G401.6 (cell line): Measurements from ENCODE around the gene ZCRB1.

Experiments used
- FAIRE-seq: peaks from 2 replicates; lab custom pipeline; 2012; peaks lifted over from hg19 to GRCh38; lab: Jason Lieb, UNC

Gene ZCRB1

GRCh38 chr12:42327227-42327590 lies 1.3 kb upstream of the ZCRB1 start:
- FAIRE-seq, result no peak

DNA sequence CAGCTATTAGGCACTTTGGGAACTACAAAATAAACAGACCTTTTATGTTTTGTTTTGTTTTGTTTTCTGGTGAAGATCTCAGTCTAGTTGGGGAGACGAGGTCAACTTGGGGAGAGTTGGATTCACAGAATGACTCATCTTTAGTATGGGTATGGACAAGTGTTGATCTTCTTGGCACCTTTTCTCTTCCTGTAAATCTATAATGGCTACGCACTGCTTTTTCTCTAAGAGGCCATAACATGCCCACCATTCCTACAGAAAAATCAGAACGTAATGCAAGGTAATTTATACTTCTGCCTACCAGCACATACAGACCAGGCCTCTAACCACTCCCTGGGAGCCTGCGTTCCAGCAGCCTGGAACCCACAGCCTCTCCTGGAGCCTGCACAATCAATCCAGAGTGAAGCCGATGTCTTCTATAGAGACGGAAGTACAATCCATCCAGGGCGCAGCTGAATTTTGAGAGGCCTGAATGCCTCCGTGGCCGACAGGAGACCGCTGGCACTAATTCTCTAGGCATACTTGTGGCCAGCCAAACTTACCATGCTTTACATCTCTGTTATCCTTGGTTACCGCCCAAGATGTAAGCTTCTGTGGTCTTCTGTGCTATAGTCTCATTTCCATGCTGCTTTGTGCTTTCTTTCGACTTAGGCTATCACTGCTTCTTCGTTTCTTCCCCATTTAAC lies 790 bp upstream of the ZCRB1 start:
- no peak for FAIRE-seq

GRCh38 chr12:42325326-42325652 lies 605 bp downstream of the ZCRB1 start:
- FAIRE-seq, result peak; percentile 21

- FAIRE-seq, result no peak
These were observed 2.0 kb downstream of the ZCRB1 start for GRCh38 chr12:42323856-42324255.

DNA sequence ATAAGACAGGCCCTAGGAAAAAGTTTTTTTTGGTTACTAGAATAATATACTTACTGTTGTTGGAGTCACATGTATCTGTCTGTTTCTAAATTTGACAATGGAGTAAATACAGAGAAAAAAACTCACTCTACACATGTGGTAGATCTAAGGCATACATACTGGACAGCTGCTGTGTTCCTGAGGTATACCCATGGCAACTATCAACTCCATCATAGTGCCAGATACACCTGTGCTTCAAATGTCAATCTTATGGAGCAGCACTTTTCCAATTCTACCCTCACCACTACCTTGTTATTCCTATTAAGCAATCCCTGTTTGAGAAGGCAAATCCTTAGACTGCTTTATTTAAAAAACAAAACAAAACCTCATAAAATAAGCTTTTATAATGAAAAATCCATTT lies 3.3 kb downstream of the ZCRB1 start:
- FAIRE-seq, result no peak

DNA sequence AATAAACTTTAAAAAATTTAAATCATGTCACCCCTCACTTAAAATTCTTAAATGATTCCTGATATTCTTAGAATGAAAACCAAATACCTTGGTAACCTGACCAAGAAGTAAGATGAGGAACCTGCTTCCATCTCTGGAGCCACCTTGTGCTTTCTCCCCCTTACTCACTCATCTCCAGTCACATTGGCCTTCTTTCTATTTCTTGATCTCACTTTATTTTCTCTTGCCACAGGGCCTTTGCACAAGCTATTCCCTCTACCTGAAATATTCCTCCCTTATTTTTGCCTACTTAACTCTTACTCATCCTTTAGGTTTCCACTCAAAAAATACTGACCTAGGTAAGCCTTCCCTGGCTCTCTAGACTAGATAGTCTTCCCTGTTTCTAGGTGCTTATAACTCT lies 5.1 kb downstream of the ZCRB1 start:
- no peak for FAIRE-seq

DNA sequence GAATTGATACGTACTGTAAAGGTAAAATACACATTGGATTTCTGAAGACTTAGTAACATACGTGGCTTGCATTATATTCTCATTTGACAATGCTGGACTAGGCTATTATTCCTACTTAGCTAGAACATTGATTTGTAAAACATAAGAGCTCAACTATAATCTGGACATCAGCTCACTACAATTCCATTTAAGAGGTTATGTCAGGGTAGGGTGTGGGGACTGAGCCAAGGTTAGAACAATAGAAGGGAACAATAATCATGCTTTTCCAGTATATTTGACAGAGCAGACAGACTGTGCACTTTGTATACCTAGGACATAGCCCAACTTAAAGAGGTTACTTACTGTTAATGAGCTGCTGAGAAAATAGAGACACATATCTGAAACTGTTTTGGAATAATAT lies 10.8 kb downstream of the ZCRB1 start:
- FAIRE-seq, result no peak

DNA sequence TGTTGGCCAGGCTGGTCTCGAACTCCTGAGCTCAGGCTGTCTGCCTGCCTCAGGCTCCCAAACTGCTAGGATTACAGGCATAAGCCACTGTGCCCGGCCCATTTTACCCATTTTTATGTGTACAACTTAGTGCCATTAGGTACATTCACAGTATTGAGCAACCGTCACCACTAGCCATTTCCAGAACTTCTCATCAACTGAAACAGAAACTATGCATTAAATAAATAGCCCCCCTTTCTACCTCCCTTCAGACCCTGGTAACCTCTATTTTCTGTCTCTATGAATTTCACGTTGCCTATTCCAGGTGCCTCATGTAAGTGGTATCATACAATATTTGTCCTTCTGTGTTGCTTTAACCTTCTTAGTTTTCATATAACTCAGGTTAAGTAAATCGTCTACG lies 15.9 kb downstream of the ZCRB1 start:
- no peak for FAIRE-seq

DNA sequence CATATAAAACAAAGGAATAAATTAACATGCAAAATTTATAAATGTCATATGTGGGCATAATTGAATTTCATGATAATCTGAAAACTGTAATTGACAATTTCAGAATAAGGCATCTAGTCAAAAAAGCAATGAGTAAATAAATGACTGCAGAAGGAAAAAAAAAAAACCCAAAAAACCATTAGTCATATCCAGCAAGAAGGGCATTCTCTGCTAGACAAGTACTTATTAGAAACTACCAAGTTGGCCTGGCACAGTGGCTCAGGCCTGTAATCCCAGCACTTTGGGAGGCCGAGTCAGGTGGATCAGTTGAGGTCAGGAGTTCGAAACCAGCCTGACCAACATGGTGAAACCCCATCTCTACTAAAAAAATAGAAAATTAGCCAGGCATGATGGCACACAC lies 17.5 kb downstream of the ZCRB1 start:
- no peak for FAIRE-seq

GRCh38 chr12:42306297-42306696 lies 19.6 kb downstream of the ZCRB1 start:
- FAIRE-seq, result no peak

DNA sequence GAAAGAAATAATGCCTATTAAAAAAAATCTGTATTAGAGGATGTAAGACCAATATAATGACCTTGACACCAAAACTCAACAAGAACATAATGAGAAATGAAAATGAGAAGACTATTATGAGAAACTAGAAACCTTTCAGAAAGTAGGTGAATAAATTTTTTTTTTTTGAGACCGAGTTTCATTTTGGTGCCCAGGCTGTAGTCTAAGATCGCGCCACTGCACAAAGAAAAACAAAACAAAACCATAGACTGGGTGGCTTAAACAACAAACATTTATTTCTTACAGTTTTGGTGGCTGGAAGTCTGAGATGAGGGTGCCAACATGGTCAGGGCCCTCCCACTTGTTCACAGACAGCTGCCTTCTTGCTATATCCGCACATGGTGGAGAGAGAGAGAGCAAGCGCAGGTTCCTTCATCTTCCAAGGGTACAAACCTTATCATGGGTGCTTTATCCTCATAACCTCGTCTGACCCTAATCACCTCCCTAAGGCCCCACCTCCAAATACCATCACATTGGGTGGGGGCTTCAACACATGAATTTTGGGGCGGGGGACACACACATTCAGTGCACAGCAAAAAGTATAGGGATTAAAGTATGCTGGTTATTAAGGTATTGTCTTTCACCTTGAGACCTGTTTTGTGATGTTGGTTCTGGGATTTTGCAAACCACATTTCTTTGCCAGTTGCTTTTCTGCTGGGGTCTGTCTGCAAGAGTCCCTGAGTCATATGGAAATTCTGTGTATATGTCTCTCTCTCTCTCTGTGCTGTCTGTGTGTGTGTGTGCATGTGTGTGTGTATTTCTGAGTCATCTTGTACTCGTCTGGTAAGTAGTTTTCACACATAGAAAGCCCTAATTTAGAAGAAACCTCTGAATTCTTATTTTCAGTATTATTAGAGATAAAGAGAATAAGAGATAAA lies 26.2 kb downstream of the ZCRB1 start:
- no peak for FAIRE-seq

DNA sequence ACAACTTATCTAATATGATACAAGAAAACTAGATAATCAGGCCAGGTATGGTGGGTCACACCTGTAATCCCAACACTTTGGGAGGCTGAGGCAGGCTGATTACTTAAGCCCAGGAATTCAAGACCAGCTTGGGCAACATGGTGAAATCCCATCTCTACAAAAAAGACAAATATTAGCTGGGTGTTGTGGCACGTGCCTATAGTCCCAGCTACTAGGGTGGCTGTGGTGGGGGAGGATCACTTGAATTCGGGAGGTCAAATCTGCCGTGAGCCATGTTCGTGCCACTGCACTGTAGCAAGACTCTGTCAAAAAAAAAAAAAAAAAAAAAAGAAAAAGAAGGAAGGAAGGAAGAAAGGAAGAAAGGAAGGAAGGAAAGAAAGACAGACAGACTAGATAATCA lies 27.0 kb downstream of the ZCRB1 start:
- FAIRE-seq, result no peak

DNA sequence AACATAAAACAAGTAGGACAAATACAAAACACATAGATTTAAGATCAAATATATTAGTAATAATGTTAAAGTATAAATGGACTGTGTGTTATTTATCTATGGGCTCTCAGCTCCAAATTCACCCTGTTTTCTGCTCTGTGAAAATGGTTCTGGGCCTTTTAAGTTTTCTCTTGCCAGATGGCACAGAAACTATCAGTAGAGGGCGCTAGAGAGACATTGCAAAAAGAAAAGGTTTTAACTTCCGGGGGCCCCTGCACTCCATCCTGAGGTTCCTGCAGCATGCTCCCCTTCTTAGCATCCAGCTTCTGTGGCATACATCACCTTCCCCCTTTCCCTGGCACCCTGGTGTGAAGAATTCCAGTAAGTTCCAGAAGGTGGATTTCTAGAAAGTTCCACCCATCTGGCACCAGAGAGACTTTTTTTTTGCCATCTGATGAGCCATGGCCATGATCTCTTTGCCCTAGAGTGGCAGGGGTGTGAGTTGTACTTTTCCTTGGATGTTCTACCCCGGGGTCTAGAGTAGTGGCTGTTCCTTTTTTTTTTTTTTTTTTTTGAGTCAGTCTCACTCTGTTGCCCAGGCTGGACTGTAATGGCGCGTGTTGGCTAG lies 29.3 kb downstream of the ZCRB1 start:
- no peak for FAIRE-seq

DNA sequence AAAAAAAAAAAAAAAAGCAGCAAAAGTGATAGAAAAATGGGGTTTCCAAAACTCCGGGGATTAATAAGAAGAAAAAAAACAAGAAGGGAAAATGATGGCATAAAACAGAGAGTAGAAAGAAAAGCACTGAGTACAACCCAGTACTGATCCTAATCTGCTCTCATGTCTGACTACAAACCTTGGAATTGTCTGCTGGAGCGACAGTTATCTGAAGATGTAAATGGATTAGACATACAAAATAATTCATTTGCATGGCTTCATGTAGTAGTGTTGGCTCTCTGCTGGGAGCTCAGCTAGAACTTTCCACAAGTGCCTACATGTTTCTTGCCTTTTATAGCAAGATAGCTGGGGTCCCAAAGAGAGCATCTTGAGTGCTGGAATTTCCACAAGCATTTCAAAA lies 34.2 kb downstream of the ZCRB1 start:
- no peak for FAIRE-seq

DNA sequence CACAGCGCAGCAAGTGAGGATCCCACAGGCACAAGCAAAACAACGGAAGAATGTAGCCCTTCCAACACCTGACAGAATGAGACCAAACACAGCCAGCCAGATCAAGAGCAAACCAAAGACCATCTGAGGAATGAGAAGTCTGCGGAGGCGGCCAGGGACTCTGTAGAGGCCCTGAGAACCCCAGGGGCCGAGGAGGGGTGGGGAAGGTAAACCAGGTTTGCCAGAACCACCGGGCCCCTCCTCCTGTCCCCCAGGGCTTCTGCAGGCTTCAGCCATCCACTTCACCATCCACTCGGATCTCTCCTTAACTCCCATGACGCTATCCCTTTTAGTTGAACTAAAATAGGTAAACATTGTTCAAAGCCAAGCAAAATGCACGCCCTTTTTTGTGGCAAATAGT lies 37.4 kb downstream of the ZCRB1 start:
- FAIRE-seq, result no peak

DNA sequence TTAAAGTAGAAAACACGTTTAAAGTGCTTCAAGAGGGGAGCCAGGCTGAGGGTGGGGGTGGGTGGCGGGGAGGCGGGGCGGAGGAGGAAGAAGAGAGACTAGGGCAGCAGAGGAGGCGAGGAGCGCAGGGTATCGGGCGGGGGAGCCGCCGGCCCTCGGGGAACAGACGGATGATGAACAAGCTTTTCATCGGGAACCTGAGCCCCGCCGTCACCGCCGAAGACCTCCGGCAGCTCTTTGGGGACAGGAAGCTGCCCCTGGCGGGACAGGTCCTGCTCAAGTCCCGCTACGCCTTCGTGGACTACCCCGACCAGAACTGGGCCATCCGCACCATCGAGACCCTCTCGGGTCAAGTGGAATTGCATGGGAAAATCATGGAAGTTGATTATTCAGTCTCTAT lies 39.2 kb downstream of the ZCRB1 start:
- no peak for FAIRE-seq

GRCh38 chr12:42285431-42285830 lies 40.5 kb downstream of the ZCRB1 start:
- no peak for FAIRE-seq

DNA sequence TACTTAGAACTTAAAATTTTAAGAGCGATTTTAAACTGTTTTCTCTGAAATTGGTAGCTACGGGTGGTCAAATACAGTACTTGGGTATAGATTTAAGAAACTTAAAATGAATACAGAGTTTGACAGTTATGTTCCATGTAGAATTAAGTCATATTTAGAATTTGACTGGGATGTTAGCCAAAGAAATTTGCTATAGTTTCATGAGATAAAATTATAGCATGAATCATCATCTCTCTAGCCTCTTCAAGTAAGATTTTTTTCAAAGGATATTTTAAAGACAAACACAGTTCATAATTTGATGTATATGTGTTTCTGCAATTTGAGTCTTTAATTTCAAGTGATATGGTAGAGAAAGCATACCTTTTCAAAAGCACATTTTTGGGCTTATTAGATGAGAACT lies 41.0 kb downstream of the ZCRB1 start:
- no peak for FAIRE-seq

- FAIRE-seq, result no peak
These were observed 41.7 kb downstream of the ZCRB1 start for GRCh38 chr12:42284157-42284556.

DNA sequence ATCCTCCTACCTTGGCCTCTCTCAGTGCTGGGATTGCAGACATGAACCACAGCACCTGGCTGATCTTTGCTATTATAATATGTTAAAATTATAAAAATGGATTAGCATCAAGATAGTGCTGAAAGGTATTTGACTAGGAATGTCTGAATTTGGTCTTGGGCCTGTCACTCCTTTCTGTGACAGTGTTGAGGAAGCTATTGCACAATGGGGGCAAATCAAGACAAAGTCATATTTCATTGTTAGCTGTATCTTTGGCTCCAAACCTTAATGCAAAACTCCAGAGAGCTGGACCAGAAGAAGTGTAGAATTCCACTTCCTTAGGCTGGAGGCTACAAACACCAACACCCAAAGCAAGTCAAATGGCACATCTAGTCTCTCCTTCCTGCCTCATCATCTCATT lies 42.2 kb downstream of the ZCRB1 start:
- FAIRE-seq, result no peak

- FAIRE-seq, result no peak
These were observed 43.6 kb downstream of the ZCRB1 start for GRCh38 chr12:42282294-42282693.

- no peak for FAIRE-seq
These were observed 44.0 kb downstream of the ZCRB1 start for GRCh38 chr12:42281844-42282243.

GRCh38 chr12:42281278-42281677 lies 44.6 kb downstream of the ZCRB1 start:
- FAIRE-seq, result no peak

GRCh38 chr12:42278128-42278510 lies 47.8 kb downstream of the ZCRB1 start:
- FAIRE-seq, result no peak
